SJCRH30 (cell line): ENCODE results near the gene CD44. TPM values are rescaled to one million over a fixed set of nuclear protein-coding genes. Genes with fewer than 3 reads are reported as not detected.
"Not testable (repeated sequence)": the region's sequence is repeated elsewhere in the genome, so short reads cannot be mapped to it uniquely, and the experiment has no call there.

ENCODE experiments used
- DNase-seq, 2 experiments: peaks; one replicate each; pipeline ENCODE4 v3.0.0-alpha.2; 2015 to 2020
- H3K27ac ChIP-seq: fragments of 250-450 bp; sonication (Bioruptor Pico); 2 replicates; pipeline ENCODE4 v1.5.1; 2020; ENCODE audit warnings: mild to moderate bottlenecking, moderate library complexity
- H3K27me3 ChIP-seq: fragments of 250-450 bp; sonication (Bioruptor Pico); 2 replicates; pipeline ENCODE4 v1.5.1; 2020; ENCODE audit warnings: mild to moderate bottlenecking, moderate library complexity
- H3K36me3 ChIP-seq: fragments of 250-450 bp; sonication (Bioruptor Pico); 2 replicates; pipeline ENCODE4 v1.5.1; 2020; ENCODE audit warnings: mild to moderate bottlenecking, moderate library complexity
- H3K4me1 ChIP-seq: fragments of 250-450 bp; sonication (Bioruptor Pico); 2 replicates; pipeline ENCODE4 v1.5.1; 2020; ENCODE audit warnings: mild to moderate bottlenecking, moderate library complexity
- H3K4me3 ChIP-seq: fragments of 250-450 bp; sonication (Bioruptor Pico); 2 replicates; pipeline ENCODE4 v1.5.1; 2020; ENCODE audit warnings: mild to moderate bottlenecking, moderate library complexity
- H3K9me3 ChIP-seq: fragments of 250-450 bp; sonication (Bioruptor Pico); replicated peaks from 2 replicates; pipeline ENCODE4 v1.5.1; 2020; ENCODE audit warnings: mild to moderate bottlenecking, moderate library complexity
- total RNA-seq: library from RNA; depleted of rRNA; stranded (reverse); fragments of >200 nt; shearing (Covaris generic); gene quantifications from 2 replicates; pipeline ENCODE4 v1.2.3, GENCODE V29; 2014

Gene CD44
- total RNA-seq, 1 experiment from 2014 or later, result 0.04 TPM

- Histone ChIP-seq H3K4me1 (peaks cover 10% of the 10 kb centered on the region), H3K4me3 (no peak overlapping the region), H3K27ac (no peak overlapping the region), H3K27me3 (no peaks in the 10 kb centered on the region), H3K9me3 (no peaks in the 10 kb centered on the region), H3K36me3 (no peaks in the 10 kb centered on the region)
- no peak for DNase-seq
Measured at GRCh38 chr11:35106595-35106994, 32.4 kb upstream of the CD44 start.

- Histone ChIP-seq H3K4me3 (no peak overlapping the region), H3K36me3 (no peaks in the 10 kb centered on the region), H3K27me3 (no peaks in the 10 kb centered on the region), H3K27ac (no peak overlapping the region), H3K9me3 (no peaks in the 10 kb centered on the region), H3K4me1 (peaks cover 17% of the 10 kb centered on the region)
- no peak for DNase-seq
Measured at GRCh38 chr11:35107861-35108260, 31.1 kb upstream of the CD44 start.

- not testable (repeated sequence) for H3K4me3 ChIP-seq, DNase-seq
Measured at GRCh38 chr11:35108336-35108735, 30.6 kb upstream of the CD44 start.

GRCh38 chr11:35109041-35109440 is 29.9 kb upstream of the CD44 start:
- no peaks in the 10 kb centered on the region for H3K27me3 ChIP-seq
- no peak for DNase-seq
- no peak overlapping the region for H3K4me3 ChIP-seq
- H3K27ac ChIP-seq, result no peak overlapping the region
- peaks cover 14% of the 10 kb centered on the region for H3K4me1 ChIP-seq
- no peaks in the 10 kb centered on the region for H3K36me3 ChIP-seq
- no peaks in the 10 kb centered on the region for H3K9me3 ChIP-seq

More at GRCh38 chr11:35108336-35108735, 30.6 kb upstream of the CD44 start:
- H3K27ac ChIP-seq, H3K27me3 ChIP-seq, H3K36me3 ChIP-seq, H3K9me3 ChIP-seq: not testable (repeated sequence)
- H3K4me1 ChIP-seq, result peaks cover 14% of the 10 kb centered on the region

GRCh38 chr11:35109827-35110226 is 29.1 kb upstream of the CD44 start:
- H3K4me1 ChIP-seq, result peaks cover 14% of the 10 kb centered on the region
- no peak for DNase-seq
- no peaks in the 10 kb centered on the region for H3K36me3 ChIP-seq
- no peaks in the 10 kb centered on the region for H3K27me3 ChIP-seq
- H3K27ac ChIP-seq, result no peak overlapping the region
- no peak overlapping the region for H3K4me3 ChIP-seq
- H3K9me3 ChIP-seq, result no peaks in the 10 kb centered on the region

- Histone ChIP-seq H3K9me3 (no peaks in the 10 kb centered on the region), H3K4me1 (peaks cover 14% of the 10 kb centered on the region), H3K36me3 (no peaks in the 10 kb centered on the region), H3K27ac (peak overlapping the region; percentile 58), H3K27me3 (no peaks in the 10 kb centered on the region), H3K4me3 (no peak overlapping the region)
- peak; percentile 52 to 63 for DNase-seq
Measured at GRCh38 chr11:35111161-35112055, 27.6 kb upstream of the CD44 start.

- no peaks in the 10 kb centered on the region for H3K27me3 ChIP-seq
- no peak overlapping the region for H3K27ac ChIP-seq
- no peak for DNase-seq
- peaks cover 20% of the 10 kb centered on the region for H3K4me1 ChIP-seq
- no peak overlapping the region for H3K4me3 ChIP-seq
- no peaks in the 10 kb centered on the region for H3K9me3 ChIP-seq
- no peaks in the 10 kb centered on the region for H3K36me3 ChIP-seq
Measured at GRCh38 chr11:35112056-35112845, 26.7 kb upstream of the CD44 start.

GRCh38 chr11:35112846-35113105 is 26.2 kb upstream of the CD44 start:
- H3K27ac ChIP-seq, result no peak overlapping the region
- no peaks in the 10 kb centered on the region for H3K36me3 ChIP-seq
- peaks cover 21% of the 10 kb centered on the region for H3K4me1 ChIP-seq
- DNase-seq, result no peak
- H3K9me3 ChIP-seq, result no peaks in the 10 kb centered on the region
- no peaks in the 10 kb centered on the region for H3K27me3 ChIP-seq
- no peak overlapping the region for H3K4me3 ChIP-seq

GRCh38 chr11:35114906-35115687 is 23.9 kb upstream of the CD44 start:
- Histone ChIP-seq H3K4me1 (peaks cover 21% of the 10 kb centered on the region), H3K27ac (no peak overlapping the region), H3K36me3 (no peaks in the 10 kb centered on the region), H3K9me3 (no peaks in the 10 kb centered on the region), H3K27me3 (no peaks in the 10 kb centered on the region), H3K4me3 (no peak overlapping the region)
- no peak for DNase-seq

GRCh38 chr11:35115688-35116030 is 23.3 kb upstream of the CD44 start:
- no peaks in the 10 kb centered on the region for H3K36me3 ChIP-seq
- H3K4me3 ChIP-seq, result no peak overlapping the region
- no peaks in the 10 kb centered on the region for H3K9me3 ChIP-seq
- H3K27me3 ChIP-seq, result no peaks in the 10 kb centered on the region
- H3K27ac ChIP-seq, result no peak overlapping the region
- H3K4me1 ChIP-seq, result peaks cover 21% of the 10 kb centered on the region
- peak; percentile 10 to 26 for DNase-seq

GRCh38 chr11:35116245-35116644 is 22.7 kb upstream of the CD44 start:
- no peak overlapping the region for H3K4me3 ChIP-seq
- no peaks in the 10 kb centered on the region for H3K9me3 ChIP-seq
- DNase-seq, result no peak
- no peaks in the 10 kb centered on the region for H3K36me3 ChIP-seq
- no peaks in the 10 kb centered on the region for H3K27me3 ChIP-seq
- no peak overlapping the region for H3K27ac ChIP-seq
- peaks cover 17% of the 10 kb centered on the region for H3K4me1 ChIP-seq

- Histone ChIP-seq H3K4me3 (no peak overlapping the region), H3K4me1 (peaks cover 10% of the 10 kb centered on the region; the same call in 1 of the 2 replicates), H3K9me3 (no peaks in the 10 kb centered on the region), H3K36me3 (no peaks in the 10 kb centered on the region), H3K27ac (no peak overlapping the region), H3K27me3 (no peaks in the 10 kb centered on the region)
- DNase-seq, result peak in 1 of 2 experiments; percentile 34
Measured at GRCh38 chr11:35116762-35117640, 22.0 kb upstream of the CD44 start.

- Histone ChIP-seq H3K36me3 (no peaks in the 10 kb centered on the region), H3K9me3 (no peaks in the 10 kb centered on the region), H3K27ac (no peak overlapping the region), H3K27me3 (no peaks in the 10 kb centered on the region), H3K4me3 (no peak overlapping the region), H3K4me1 (peaks cover 7% of the 10 kb centered on the region; the same call in 1 of the 2 replicates)
- no peak for DNase-seq
Measured at GRCh38 chr11:35118906-35119305, 20.1 kb upstream of the CD44 start.

GRCh38 chr11:35121326-35121865 is 17.6 kb upstream of the CD44 start:
- H3K27ac ChIP-seq, result no peak overlapping the region
- no peak overlapping the region for H3K4me3 ChIP-seq
- peaks cover 7% of the 10 kb centered on the region; the same call in 1 of the 2 replicates for H3K4me1 ChIP-seq
- no peak for DNase-seq
- no peaks in the 10 kb centered on the region for H3K27me3 ChIP-seq
- H3K9me3 ChIP-seq, result no peaks in the 10 kb centered on the region
- no peaks in the 10 kb centered on the region for H3K36me3 ChIP-seq
